ENCODE results near the gene CCDC81.

DNA sequence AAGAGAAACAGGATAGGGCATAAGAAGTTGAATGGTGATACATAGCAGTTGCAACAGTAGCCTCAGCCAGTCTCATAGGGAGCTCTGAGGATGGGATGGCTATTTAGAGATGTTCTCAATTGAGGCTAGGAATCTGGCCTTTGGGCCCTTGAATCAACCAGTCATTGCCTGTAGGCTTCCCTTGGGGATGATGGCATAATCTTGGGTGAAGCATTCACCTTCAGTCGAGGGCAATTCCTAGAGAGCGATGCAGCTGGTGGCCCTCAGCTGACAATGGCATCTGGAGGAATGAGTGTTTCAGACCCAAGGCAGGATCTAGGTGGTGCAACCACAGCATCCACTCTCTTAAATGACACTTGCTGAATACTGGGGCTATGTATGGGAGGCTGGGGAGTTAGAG lies 61.0 kb downstream of the CCDC81 start:
- TF ChIP-seq JUN (IDR thresholded peaks at IDR 0.05) (no peak), MAFK (IDR thresholded peaks at IDR 0.05; ENCODE audit: partially characterized antibody) (no peak), RNF2 (IDR thresholded peaks at IDR 0.05; ENCODE audit: borderline replicate concordance, low read depth) (no peak), KDM1A (IDR thresholded peaks at IDR 0.05; ENCODE audit: low read depth) (no peak), RAD21 (conservative IDR thresholded peaks at IDR 0.05 in 1 of 2, IDR thresholded peaks at IDR 0.05 in 1 of 2) (no peak), POLR2A (IDR thresholded peaks at IDR 0.05; ENCODE audit: low read length) (no peak), RFX5 (IDR thresholded peaks at IDR 0.05) (no peak)
- TF ChIP-seq, protein P1, sequence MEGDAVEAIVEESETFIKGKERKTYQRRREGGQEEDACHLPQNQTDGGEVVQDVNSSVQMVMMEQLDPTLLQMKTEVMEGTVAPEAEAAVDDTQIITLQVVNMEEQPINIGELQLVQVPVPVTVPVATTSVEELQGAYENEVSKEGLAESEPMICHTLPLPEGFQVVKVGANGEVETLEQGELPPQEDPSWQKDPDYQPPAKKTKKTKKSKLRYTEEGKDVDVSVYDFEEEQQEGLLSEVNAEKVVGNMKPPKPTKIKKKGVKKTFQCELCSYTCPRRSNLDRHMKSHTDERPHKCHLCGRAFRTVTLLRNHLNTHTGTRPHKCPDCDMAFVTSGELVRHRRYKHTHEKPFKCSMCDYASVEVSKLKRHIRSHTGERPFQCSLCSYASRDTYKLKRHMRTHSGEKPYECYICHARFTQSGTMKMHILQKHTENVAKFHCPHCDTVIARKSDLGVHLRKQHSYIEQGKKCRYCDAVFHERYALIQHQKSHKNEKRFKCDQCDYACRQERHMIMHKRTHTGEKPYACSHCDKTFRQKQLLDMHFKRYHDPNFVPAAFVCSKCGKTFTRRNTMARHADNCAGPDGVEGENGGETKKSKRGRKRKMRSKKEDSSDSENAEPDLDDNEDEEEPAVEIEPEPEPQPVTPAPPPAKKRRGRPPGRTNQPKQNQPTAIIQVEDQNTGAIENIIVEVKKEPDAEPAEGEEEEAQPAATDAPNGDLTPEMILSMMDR (IDR thresholded peaks at IDR 0.05): no peak
